ENCODE data around the gene PYY.

The PYY gene

DNA sequence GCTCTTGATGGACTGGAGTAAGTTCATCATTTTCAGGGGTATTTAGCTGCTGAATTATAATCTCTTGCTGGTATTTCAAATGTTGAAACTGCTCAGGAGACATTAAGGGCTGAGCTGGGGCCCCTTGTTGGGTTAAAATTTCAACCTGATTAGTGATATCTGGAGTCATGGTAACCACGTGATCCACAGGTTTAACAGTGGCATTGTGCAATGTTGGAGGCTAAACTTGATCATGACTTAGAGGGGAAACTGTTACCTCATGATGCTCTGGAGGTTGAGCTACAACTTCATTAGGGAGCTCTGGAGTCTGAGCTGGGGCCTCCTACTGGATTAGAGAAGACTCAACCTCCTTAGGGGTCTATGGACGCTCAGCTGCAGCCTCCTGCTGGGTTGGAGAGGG is 29.2 kb downstream of the PYY start:
- Histone ChIP-seq H3K9ac (ENCODE audit: low read depth, low read length) (no peak overlapping the region), H3K27me3 (ENCODE audit: control insufficient read depth, insufficient read depth, low read length) (peaks cover 80% of the 10 kb centered on the region), H3K4me2 (ENCODE audit: low read length) (no peak overlapping the region), H3K9me3 (replicated peaks; ENCODE audit: low read length) (no peaks in the 10 kb centered on the region), H3K36me3 (ENCODE audit: insufficient read depth, low read length) (no peaks in the 10 kb centered on the region), H3K4me3 (ENCODE audit: low read length) (no peak overlapping the region), H3K4me1 (ENCODE audit: control insufficient read depth, insufficient read depth, low read length) (peaks cover 4% of the 10 kb centered on the region)

DNA sequence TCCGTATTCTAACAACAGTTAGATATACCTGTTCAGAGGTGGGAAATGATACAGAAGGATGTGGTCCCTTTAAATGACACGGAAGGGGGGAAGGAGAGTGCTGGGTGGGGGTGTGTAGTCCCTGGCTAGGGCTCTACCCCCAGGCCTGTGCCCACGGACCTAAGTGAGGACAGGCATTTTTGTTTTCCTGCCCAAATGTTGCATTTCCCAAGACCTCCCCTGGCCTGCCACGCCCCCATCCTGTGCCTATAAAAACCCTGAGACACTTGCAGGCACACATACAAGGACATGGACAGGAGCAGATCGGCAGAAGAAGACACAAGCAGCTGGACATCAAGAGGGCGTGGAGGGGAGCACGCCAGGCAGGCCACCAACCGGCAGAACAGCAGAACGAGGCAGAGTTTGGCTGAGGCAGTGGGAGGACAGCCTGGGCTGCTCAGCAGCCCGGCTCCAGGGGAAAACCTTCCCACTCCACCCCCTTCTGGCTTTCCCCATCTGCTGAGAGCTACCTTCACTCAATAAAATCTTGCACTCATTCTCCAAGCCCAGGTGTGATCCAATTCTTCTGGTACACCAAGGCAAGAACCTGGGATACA is 33.1 kb downstream of the PYY start:
- H3K9ac ChIP-seq (ENCODE audit: low read depth, low read length), result no peak overlapping the region
- H3K36me3 ChIP-seq (ENCODE audit: insufficient read depth, low read length), result no peaks in the 10 kb centered on the region
- no peaks in the 10 kb centered on the region for H3K9me3 ChIP-seq (replicated peaks; ENCODE audit: low read length)
- peaks cover 80% of the 10 kb centered on the region for H3K27me3 ChIP-seq (ENCODE audit: control insufficient read depth, insufficient read depth, low read length)
- no peak overlapping the region for H3K4me3 ChIP-seq (ENCODE audit: low read length)
- H3K4me1 ChIP-seq (ENCODE audit: control insufficient read depth, insufficient read depth, low read length), result no peaks in the 10 kb centered on the region
- H3K4me2 ChIP-seq (ENCODE audit: low read length), result no peak overlapping the region

DNA sequence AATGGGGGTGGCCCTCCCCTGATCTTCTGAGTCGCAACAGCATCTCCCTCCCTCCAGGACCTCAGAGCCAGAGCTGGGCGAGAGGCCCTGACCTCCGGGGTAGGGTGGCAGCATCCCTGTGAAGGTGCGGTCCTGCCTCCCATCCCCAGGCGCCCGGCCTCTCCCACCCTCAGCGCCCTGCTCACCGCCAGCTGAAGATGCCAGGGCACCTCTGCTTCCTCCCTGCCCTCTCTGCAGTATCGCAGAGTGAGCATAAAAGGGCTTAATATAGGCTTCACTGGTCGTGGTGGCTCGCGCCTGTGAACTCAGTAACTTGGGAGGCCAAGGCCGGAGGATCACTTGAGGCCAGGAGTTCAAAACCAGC is 35.7 kb downstream of the PYY start:
- Histone ChIP-seq H3K9me3 (replicated peaks; ENCODE audit: low read length) (no peaks in the 10 kb centered on the region), H3K4me2 (ENCODE audit: low read length) (no peak overlapping the region), H3K9ac (ENCODE audit: low read depth, low read length) (no peak overlapping the region), H3K27me3 (ENCODE audit: control insufficient read depth, insufficient read depth, low read length) (peaks cover 75% of the 10 kb centered on the region), H3K4me1 (ENCODE audit: control insufficient read depth, insufficient read depth, low read length) (no peaks in the 10 kb centered on the region), H3K4me3 (ENCODE audit: low read length) (no peak overlapping the region), H3K36me3 (ENCODE audit: insufficient read depth, low read length) (no peaks in the 10 kb centered on the region)

GRCh38 chr17:43917348-43918025 is 36.3 kb downstream of the PYY start:
- Histone ChIP-seq H3K4me2 (ENCODE audit: low read length) (no peak overlapping the region), H3K9me3 (replicated peaks; ENCODE audit: low read length) (no peaks in the 10 kb centered on the region), H3K36me3 (ENCODE audit: insufficient read depth, low read length) (no peaks in the 10 kb centered on the region), H3K4me1 (ENCODE audit: control insufficient read depth, insufficient read depth, low read length) (no peaks in the 10 kb centered on the region), H3K27me3 (ENCODE audit: control insufficient read depth, insufficient read depth, low read length) (peaks cover 75% of the 10 kb centered on the region), H3K9ac (ENCODE audit: low read depth, low read length) (no peak overlapping the region), H3K4me3 (ENCODE audit: low read length) (no peak overlapping the region)

- Histone ChIP-seq H3K36me3 (ENCODE audit: insufficient read depth, low read length) (no peaks in the 10 kb centered on the region), H3K9me3 (replicated peaks; ENCODE audit: low read length) (no peaks in the 10 kb centered on the region), H3K4me2 (ENCODE audit: low read length) (no peak overlapping the region), H3K4me1 (ENCODE audit: control insufficient read depth, insufficient read depth, low read length) (no peaks in the 10 kb centered on the region), H3K9ac (ENCODE audit: low read depth, low read length) (no peak overlapping the region), H3K4me3 (ENCODE audit: low read length) (no peak overlapping the region), H3K27me3 (ENCODE audit: control insufficient read depth, insufficient read depth, low read length) (peaks cover 74% of the 10 kb centered on the region)
Measured at GRCh38 chr17:43917016-43917347, 36.8 kb downstream of the PYY start.

- H3K4me2 ChIP-seq (ENCODE audit: low read length), result no peak overlapping the region
Measured at GRCh38 chr17:43916385-43916784, 37.4 kb downstream of the PYY start.

DNA sequence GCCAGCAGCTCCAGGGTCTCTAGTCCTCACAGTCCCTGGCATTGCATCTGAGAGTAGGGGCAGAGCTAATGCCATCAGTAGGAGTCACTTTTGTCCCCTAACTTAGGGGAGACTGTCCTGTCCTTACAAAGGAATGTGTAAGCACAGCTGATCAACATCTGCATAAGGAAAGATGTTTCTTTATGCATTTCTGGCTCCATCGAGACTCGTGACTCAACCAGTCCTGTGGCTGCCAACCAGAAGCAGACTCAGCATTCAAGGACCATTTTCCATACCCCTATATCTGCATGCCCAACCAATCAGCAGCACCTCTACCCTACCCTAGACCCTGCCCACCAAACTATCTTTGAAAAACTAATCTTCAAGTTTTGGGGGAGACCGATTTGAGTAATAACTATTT is 38.2 kb downstream of the PYY start:
- H3K4me3 ChIP-seq (ENCODE audit: low read length), result no peak overlapping the region
- no peaks in the 10 kb centered on the region for H3K36me3 ChIP-seq (ENCODE audit: insufficient read depth, low read length)
- H3K9ac ChIP-seq (ENCODE audit: low read depth, low read length), result no peak overlapping the region
- H3K4me2 ChIP-seq (ENCODE audit: low read length), result no peak overlapping the region
- no peaks in the 10 kb centered on the region for H3K4me1 ChIP-seq (ENCODE audit: control insufficient read depth, insufficient read depth, low read length)
- no peaks in the 10 kb centered on the region for H3K9me3 ChIP-seq (replicated peaks; ENCODE audit: low read length)
- peaks cover 75% of the 10 kb centered on the region for H3K27me3 ChIP-seq (ENCODE audit: control insufficient read depth, insufficient read depth, low read length)

More at GRCh38 chr17:43916385-43916784, 37.4 kb downstream of the PYY start:
- Histone ChIP-seq H3K4me1 (ENCODE audit: control insufficient read depth, insufficient read depth, low read length) (no peaks in the 10 kb centered on the region), H3K9ac (ENCODE audit: low read depth, low read length) (no peak overlapping the region), H3K36me3 (ENCODE audit: insufficient read depth, low read length) (no peaks in the 10 kb centered on the region), H3K27me3 (ENCODE audit: control insufficient read depth, insufficient read depth, low read length) (peaks cover 80% of the 10 kb centered on the region), H3K9me3 (replicated peaks; ENCODE audit: low read length) (no peaks in the 10 kb centered on the region), H3K4me3 (ENCODE audit: low read length) (no peak overlapping the region)

- peaks cover 76% of the 10 kb centered on the region for H3K27me3 ChIP-seq (ENCODE audit: control insufficient read depth, insufficient read depth, low read length)
- no peaks in the 10 kb centered on the region for H3K36me3 ChIP-seq (ENCODE audit: insufficient read depth, low read length)
- no peaks in the 10 kb centered on the region for H3K4me1 ChIP-seq (ENCODE audit: control insufficient read depth, insufficient read depth, low read length)
- no peak overlapping the region for H3K4me3 ChIP-seq (ENCODE audit: low read length)
- no peak overlapping the region for H3K4me2 ChIP-seq (ENCODE audit: low read length)
- H3K9ac ChIP-seq (ENCODE audit: low read depth, low read length), result no peak overlapping the region
- H3K9me3 ChIP-seq (replicated peaks; ENCODE audit: low read length), result no peaks in the 10 kb centered on the region
Measured at GRCh38 chr17:43914451-43914850, 39.3 kb downstream of the PYY start.

GRCh38 chr17:43913584-43913983 is 40.2 kb downstream of the PYY start:
- no peak overlapping the region for H3K4me2 ChIP-seq (ENCODE audit: low read length)
- no peaks in the 10 kb centered on the region for H3K4me1 ChIP-seq (ENCODE audit: control insufficient read depth, insufficient read depth, low read length)
- H3K27me3 ChIP-seq (ENCODE audit: control insufficient read depth, insufficient read depth, low read length), result peaks cover 70% of the 10 kb centered on the region
- no peaks in the 10 kb centered on the region for H3K36me3 ChIP-seq (ENCODE audit: insufficient read depth, low read length)
- H3K4me3 ChIP-seq (ENCODE audit: low read length), result no peak overlapping the region
- no peak overlapping the region for H3K9ac ChIP-seq (ENCODE audit: low read depth, low read length)
- no peaks in the 10 kb centered on the region for H3K9me3 ChIP-seq (replicated peaks; ENCODE audit: low read length)

DNA sequence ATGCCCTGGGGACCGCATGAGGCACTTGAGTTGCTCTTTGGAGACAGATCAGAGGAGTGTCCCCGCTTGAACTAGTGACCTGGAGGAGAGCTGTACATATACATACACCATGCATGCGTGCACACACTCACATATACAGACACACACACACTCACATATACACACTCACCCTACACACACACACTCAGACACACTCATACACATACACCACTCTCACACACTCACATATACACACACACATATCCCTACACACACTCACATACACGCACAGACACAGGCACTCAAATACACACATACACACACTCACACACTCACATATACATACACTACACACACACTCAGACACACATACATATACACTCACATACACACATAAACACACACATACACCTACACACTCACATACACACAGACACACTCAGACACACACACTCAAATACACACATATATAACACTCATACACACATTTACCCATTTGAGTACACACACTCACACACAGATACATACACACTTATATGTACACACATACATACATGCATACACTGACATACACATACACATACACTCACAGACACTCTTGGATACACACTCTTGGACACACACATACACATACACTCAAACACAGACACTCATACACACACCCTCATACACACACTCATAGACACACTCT is 41.0 kb downstream of the PYY start:
- Histone ChIP-seq H3K4me1 (ENCODE audit: control insufficient read depth, insufficient read depth, low read length) (peaks cover 6% of the 10 kb centered on the region), H3K9ac (ENCODE audit: low read depth, low read length) (no peak overlapping the region), H3K36me3 (ENCODE audit: insufficient read depth, low read length) (no peaks in the 10 kb centered on the region), H3K9me3 (replicated peaks; ENCODE audit: low read length) (no peaks in the 10 kb centered on the region), H3K27me3 (ENCODE audit: control insufficient read depth, insufficient read depth, low read length) (peaks cover 72% of the 10 kb centered on the region), H3K4me2 (ENCODE audit: low read length) (no peak overlapping the region), H3K4me3 (ENCODE audit: low read length) (no peak overlapping the region)

DNA sequence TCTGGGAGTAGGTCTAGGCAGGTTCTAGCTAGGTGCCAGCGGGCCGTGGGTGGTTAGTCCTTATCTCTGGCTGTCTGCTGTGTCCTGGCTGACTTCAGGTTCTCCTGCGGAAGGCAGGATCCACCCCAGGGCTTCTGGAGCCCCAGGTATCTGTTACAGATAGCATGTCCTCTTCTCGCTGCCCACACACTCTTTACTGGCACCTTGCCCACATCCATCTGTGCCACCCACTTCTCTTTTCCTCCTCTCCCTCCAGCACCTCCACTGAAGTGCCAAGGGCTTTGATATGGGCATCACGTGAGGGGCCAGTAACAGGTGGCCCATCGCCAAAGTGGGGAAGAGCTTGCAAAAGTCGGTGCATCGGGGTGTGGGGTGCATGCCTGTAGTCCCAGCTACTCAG is 41.8 kb downstream of the PYY start:
- no peaks in the 10 kb centered on the region for H3K36me3 ChIP-seq (ENCODE audit: insufficient read depth, low read length)
- H3K9ac ChIP-seq (ENCODE audit: low read depth, low read length), result no peak overlapping the region
- no peak overlapping the region for H3K4me2 ChIP-seq (ENCODE audit: low read length)
- H3K4me3 ChIP-seq (ENCODE audit: low read length), result no peak overlapping the region
- H3K27me3 ChIP-seq (ENCODE audit: control insufficient read depth, insufficient read depth, low read length), result peaks cover 71% of the 10 kb centered on the region
- no peaks in the 10 kb centered on the region for H3K9me3 ChIP-seq (replicated peaks; ENCODE audit: low read length)
- peaks cover 13% of the 10 kb centered on the region for H3K4me1 ChIP-seq (ENCODE audit: control insufficient read depth, insufficient read depth, low read length)
